ENCODE data around the gene ILF3.

- TF ChIP-seq CTCF (IDR thresholded peaks at IDR 0.05) = no peak
- no peak for TF ChIP-seq POLR2A (IDR thresholded peaks at IDR 0.05)
These were observed 15.1 kb downstream of the ILF3 start for GRCh38 chr19:10669246-10669645.

All from lower leg skin (tissue), 3 donors.